ENCODE data around the gene RPS18.

- TF ChIP-seq, protein P1, sequence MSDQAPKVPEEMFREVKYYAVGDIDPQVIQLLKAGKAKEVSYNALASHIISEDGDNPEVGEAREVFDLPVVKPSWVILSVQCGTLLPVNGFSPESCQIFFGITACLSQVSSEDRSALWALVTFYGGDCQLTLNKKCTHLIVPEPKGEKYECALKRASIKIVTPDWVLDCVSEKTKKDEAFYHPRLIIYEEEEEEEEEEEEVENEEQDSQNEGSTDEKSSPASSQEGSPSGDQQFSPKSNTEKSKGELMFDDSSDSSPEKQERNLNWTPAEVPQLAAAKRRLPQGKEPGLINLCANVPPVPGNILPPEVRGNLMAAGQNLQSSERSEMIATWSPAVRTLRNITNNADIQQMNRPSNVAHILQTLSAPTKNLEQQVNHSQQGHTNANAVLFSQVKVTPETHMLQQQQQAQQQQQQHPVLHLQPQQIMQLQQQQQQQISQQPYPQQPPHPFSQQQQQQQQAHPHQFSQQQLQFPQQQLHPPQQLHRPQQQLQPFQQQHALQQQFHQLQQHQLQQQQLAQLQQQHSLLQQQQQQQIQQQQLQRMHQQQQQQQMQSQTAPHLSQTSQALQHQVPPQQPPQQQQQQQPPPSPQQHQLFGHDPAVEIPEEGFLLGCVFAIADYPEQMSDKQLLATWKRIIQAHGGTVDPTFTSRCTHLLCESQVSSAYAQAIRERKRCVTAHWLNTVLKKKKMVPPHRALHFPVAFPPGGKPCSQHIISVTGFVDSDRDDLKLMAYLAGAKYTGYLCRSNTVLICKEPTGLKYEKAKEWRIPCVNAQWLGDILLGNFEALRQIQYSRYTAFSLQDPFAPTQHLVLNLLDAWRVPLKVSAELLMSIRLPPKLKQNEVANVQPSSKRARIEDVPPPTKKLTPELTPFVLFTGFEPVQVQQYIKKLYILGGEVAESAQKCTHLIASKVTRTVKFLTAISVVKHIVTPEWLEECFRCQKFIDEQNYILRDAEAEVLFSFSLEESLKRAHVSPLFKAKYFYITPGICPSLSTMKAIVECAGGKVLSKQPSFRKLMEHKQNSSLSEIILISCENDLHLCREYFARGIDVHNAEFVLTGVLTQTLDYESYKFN (CRISPR knock-in tag; conservative IDR thresholded peaks at IDR 0.05) = no peak
- no peak for TF ChIP-seq CTCF (CRISPR knock-in tag; IDR thresholded peaks at IDR 0.05)
- TF ChIP-seq, protein P2, sequence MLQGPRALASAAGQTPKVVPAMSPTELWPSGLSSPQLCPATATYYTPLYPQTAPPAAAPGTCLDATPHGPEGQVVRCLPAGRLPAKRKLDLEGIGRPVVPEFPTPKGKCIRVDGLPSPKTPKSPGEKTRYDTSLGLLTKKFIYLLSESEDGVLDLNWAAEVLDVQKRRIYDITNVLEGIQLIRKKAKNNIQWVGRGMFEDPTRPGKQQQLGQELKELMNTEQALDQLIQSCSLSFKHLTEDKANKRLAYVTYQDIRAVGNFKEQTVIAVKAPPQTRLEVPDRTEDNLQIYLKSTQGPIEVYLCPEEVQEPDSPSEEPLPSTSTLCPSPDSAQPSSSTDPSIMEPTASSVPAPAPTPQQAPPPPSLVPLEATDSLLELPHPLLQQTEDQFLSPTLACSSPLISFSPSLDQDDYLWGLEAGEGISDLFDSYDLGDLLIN (CRISPR knock-in tag; IDR thresholded peaks at IDR 0.05; ENCODE audit: borderline replicate concordance) = no peak
- no peak for TF ChIP-seq ZNF549 (CRISPR knock-in tag; IDR thresholded peaks at IDR 0.05)
These were observed 7.9 kb upstream of the RPS18 start for GRCh38 chr6:33264015-33264414.

All from HepG2 (cell line).